ENCODE data around the gene PELI1.

Gene PELI1

GRCh38 chr2:64173156-64174135 is 29.2 kb upstream of the PELI1 start:
- Histone ChIP-seq H3K27me3 (ENCODE audit: control insufficient read depth, insufficient read depth, low read length) (no peaks in the 10 kb centered on the region), H3K36me3 (ENCODE audit: control insufficient read depth, low read depth, low read length) (no peaks in the 10 kb centered on the region), H3K27ac (ENCODE audit: low read length) (no peak overlapping the region), H3K9ac (ENCODE audit: low read length) (no peak overlapping the region), H3K4me1 (ENCODE audit: control insufficient read depth, low read depth, low read length) (peaks cover 13% of the 10 kb centered on the region), H3K4me3 (ENCODE audit: low read length) (no peak overlapping the region), H3K9me3 (ENCODE audit: control insufficient read depth, low read depth, low read length) (no peaks in the 10 kb centered on the region)

GRCh38 chr2:64168756-64169155 is 24.5 kb upstream of the PELI1 start:
- no peaks in the 10 kb centered on the region for H3K36me3 ChIP-seq (ENCODE audit: control insufficient read depth, low read depth, low read length)
- H3K27ac ChIP-seq (ENCODE audit: low read length): no peak overlapping the region
- H3K27me3 ChIP-seq (ENCODE audit: control insufficient read depth, insufficient read depth, low read length): no peaks in the 10 kb centered on the region
- no peak overlapping the region for H3K9ac ChIP-seq (ENCODE audit: low read length)
- peaks cover 12% of the 10 kb centered on the region for H3K4me1 ChIP-seq (ENCODE audit: control insufficient read depth, low read depth, low read length)
- H3K9me3 ChIP-seq (ENCODE audit: control insufficient read depth, low read depth, low read length): no peaks in the 10 kb centered on the region
- H3K4me3 ChIP-seq (ENCODE audit: low read length): no peak overlapping the region

GRCh38 chr2:64168201-64168600 is 24.0 kb upstream of the PELI1 start:
- Histone ChIP-seq H3K4me1 (ENCODE audit: control insufficient read depth, low read depth, low read length) (peaks cover 7% of the 10 kb centered on the region), H3K27me3 (ENCODE audit: control insufficient read depth, insufficient read depth, low read length) (no peaks in the 10 kb centered on the region), H3K4me3 (ENCODE audit: low read length) (no peak overlapping the region), H3K27ac (ENCODE audit: low read length) (no peak overlapping the region), H3K9ac (ENCODE audit: low read length) (no peak overlapping the region), H3K36me3 (ENCODE audit: control insufficient read depth, low read depth, low read length) (no peaks in the 10 kb centered on the region), H3K9me3 (ENCODE audit: control insufficient read depth, low read depth, low read length) (no peaks in the 10 kb centered on the region)

GRCh38 chr2:64166637-64167420 is 22.6 kb upstream of the PELI1 start:
- Histone ChIP-seq H3K27ac (ENCODE audit: low read length) (no peak overlapping the region), H3K4me3 (ENCODE audit: low read length) (no peak overlapping the region), H3K36me3 (ENCODE audit: control insufficient read depth, low read depth, low read length) (no peaks in the 10 kb centered on the region), H3K9me3 (ENCODE audit: control insufficient read depth, low read depth, low read length) (no peaks in the 10 kb centered on the region), H3K4me1 (ENCODE audit: control insufficient read depth, low read depth, low read length) (peaks cover 4% of the 10 kb centered on the region), H3K27me3 (ENCODE audit: control insufficient read depth, insufficient read depth, low read length) (no peaks in the 10 kb centered on the region), H3K9ac (ENCODE audit: low read length) (no peak overlapping the region)

GRCh38 chr2:64166212-64166611 is 22.0 kb upstream of the PELI1 start:
- Histone ChIP-seq H3K4me1 (ENCODE audit: control insufficient read depth, low read depth, low read length) (no peaks in the 10 kb centered on the region), H3K27me3 (ENCODE audit: control insufficient read depth, insufficient read depth, low read length) (no peaks in the 10 kb centered on the region), H3K9me3 (ENCODE audit: control insufficient read depth, low read depth, low read length) (no peaks in the 10 kb centered on the region), H3K27ac (ENCODE audit: low read length) (no peak overlapping the region), H3K9ac (ENCODE audit: low read length) (no peak overlapping the region), H3K36me3 (ENCODE audit: control insufficient read depth, low read depth, low read length) (no peaks in the 10 kb centered on the region), H3K4me3 (ENCODE audit: low read length) (no peak overlapping the region)

- Histone ChIP-seq H3K4me3 (ENCODE audit: low read length) (no peak overlapping the region), H3K27me3 (ENCODE audit: control insufficient read depth, insufficient read depth, low read length) (no peaks in the 10 kb centered on the region), H3K27ac (ENCODE audit: low read length) (no peak overlapping the region), H3K9ac (ENCODE audit: low read length) (no peak overlapping the region), H3K4me1 (ENCODE audit: control insufficient read depth, low read depth, low read length) (no peaks in the 10 kb centered on the region), H3K36me3 (ENCODE audit: control insufficient read depth, low read depth, low read length) (no peaks in the 10 kb centered on the region), H3K9me3 (ENCODE audit: control insufficient read depth, low read depth, low read length) (no peaks in the 10 kb centered on the region)
Observed at GRCh38 chr2:64165706-64166105, 21.5 kb upstream of the PELI1 start.

GRCh38 chr2:64164629-64165028 is 20.4 kb upstream of the PELI1 start:
- no peaks in the 10 kb centered on the region for H3K36me3 ChIP-seq (ENCODE audit: control insufficient read depth, low read depth, low read length)
- H3K9ac ChIP-seq (ENCODE audit: low read length): no peak overlapping the region
- H3K4me3 ChIP-seq (ENCODE audit: low read length): no peak overlapping the region
- no peaks in the 10 kb centered on the region for H3K4me1 ChIP-seq (ENCODE audit: control insufficient read depth, low read depth, low read length)
- H3K27ac ChIP-seq (ENCODE audit: low read length): no peak overlapping the region
- H3K9me3 ChIP-seq (ENCODE audit: control insufficient read depth, low read depth, low read length): no peaks in the 10 kb centered on the region
- no peaks in the 10 kb centered on the region for H3K27me3 ChIP-seq (ENCODE audit: control insufficient read depth, insufficient read depth, low read length)

GRCh38 chr2:64162516-64162915 is 18.3 kb upstream of the PELI1 start:
- Histone ChIP-seq H3K9ac (ENCODE audit: low read length) (no peak overlapping the region), H3K36me3 (ENCODE audit: control insufficient read depth, low read depth, low read length) (no peaks in the 10 kb centered on the region), H3K9me3 (ENCODE audit: control insufficient read depth, low read depth, low read length) (no peaks in the 10 kb centered on the region), H3K4me1 (ENCODE audit: control insufficient read depth, low read depth, low read length) (no peaks in the 10 kb centered on the region), H3K27me3 (ENCODE audit: control insufficient read depth, insufficient read depth, low read length) (no peaks in the 10 kb centered on the region), H3K4me3 (ENCODE audit: low read length) (no peak overlapping the region), H3K27ac (ENCODE audit: low read length) (no peak overlapping the region)

- no peaks in the 10 kb centered on the region for H3K27me3 ChIP-seq (ENCODE audit: control insufficient read depth, insufficient read depth, low read length)
Observed at GRCh38 chr2:64157792-64158191, 13.6 kb upstream of the PELI1 start.

GRCh38 chr2:64153811-64154210 is 9.6 kb upstream of the PELI1 start:
- Histone ChIP-seq H3K27ac (ENCODE audit: low read length) (no peak overlapping the region), H3K27me3 (ENCODE audit: control insufficient read depth, insufficient read depth, low read length) (no peaks in the 10 kb centered on the region), H3K4me1 (ENCODE audit: control insufficient read depth, low read depth, low read length) (no peaks in the 10 kb centered on the region), H3K36me3 (ENCODE audit: control insufficient read depth, low read depth, low read length) (no peaks in the 10 kb centered on the region), H3K9me3 (ENCODE audit: control insufficient read depth, low read depth, low read length) (no peaks in the 10 kb centered on the region), H3K4me3 (ENCODE audit: low read length) (no peak overlapping the region), H3K9ac (ENCODE audit: low read length) (no peak overlapping the region)

More at GRCh38 chr2:64157792-64158191, 13.6 kb upstream of the PELI1 start:
- Histone ChIP-seq H3K9me3 (ENCODE audit: control insufficient read depth, low read depth, low read length) (no peaks in the 10 kb centered on the region), H3K4me3 (ENCODE audit: low read length) (no peak overlapping the region), H3K27ac (ENCODE audit: low read length) (no peak overlapping the region), H3K4me1 (ENCODE audit: control insufficient read depth, low read depth, low read length) (no peaks in the 10 kb centered on the region), H3K9ac (ENCODE audit: low read length) (no peak overlapping the region), H3K36me3 (ENCODE audit: control insufficient read depth, low read depth, low read length) (no peaks in the 10 kb centered on the region)

GRCh38 chr2:64151476-64151875 is 7.3 kb upstream of the PELI1 start:
- no peak overlapping the region for H3K4me3 ChIP-seq (ENCODE audit: low read length)
- H3K4me1 ChIP-seq (ENCODE audit: control insufficient read depth, low read depth, low read length): no peaks in the 10 kb centered on the region
- no peak overlapping the region for H3K27ac ChIP-seq (ENCODE audit: low read length)
- H3K9me3 ChIP-seq (ENCODE audit: control insufficient read depth, low read depth, low read length): no peaks in the 10 kb centered on the region
- no peaks in the 10 kb centered on the region for H3K36me3 ChIP-seq (ENCODE audit: control insufficient read depth, low read depth, low read length)
- H3K9ac ChIP-seq (ENCODE audit: low read length): no peak overlapping the region
- no peaks in the 10 kb centered on the region for H3K27me3 ChIP-seq (ENCODE audit: control insufficient read depth, insufficient read depth, low read length)
